ENCODE measurements around the gene GRID1.
"Not testable (repeated sequence)": the region's sequence is repeated elsewhere in the genome, so short reads cannot be mapped to it uniquely, and the experiment has no call there.

GRID1 gene

GRCh38 chr10:85961073-85961472 is 405.5 kb downstream of the GRID1 start:
- no peak overlapping the region for H3K27ac ChIP-seq
- H3K9me3 ChIP-seq, result no peaks in the 10 kb centered on the region
- H3K4me3 ChIP-seq (ENCODE audit: low read depth in 1 of 2, low read length in 1 of 2), result no peak overlapping the region
- no peaks in the 10 kb centered on the region for H3K36me3 ChIP-seq
- H3K27me3 ChIP-seq, result no peaks in the 10 kb centered on the region
- H3K4me1 ChIP-seq (ENCODE audit: control insufficient read depth in 1 of 2, insufficient read depth in 1 of 2, low read depth in 1 of 2, low read length in 1 of 2), result no peaks in the 10 kb centered on the region
- TF ChIP-seq CTCF (IDR thresholded peaks at IDR 0.05), result no peak

GRCh38 chr10:85959239-85959638 is 407.4 kb downstream of the GRID1 start:
- Histone ChIP-seq H3K9me3 (no peaks in the 10 kb centered on the region), H3K4me1 (ENCODE audit: control insufficient read depth in 1 of 2, insufficient read depth in 1 of 2, low read depth in 1 of 2, low read length in 1 of 2) (no peaks in the 10 kb centered on the region), H3K27me3 (no peaks in the 10 kb centered on the region), H3K4me3 (ENCODE audit: low read depth in 1 of 2, low read length in 1 of 2) (no peak overlapping the region), H3K27ac (no peak overlapping the region), H3K36me3 (no peaks in the 10 kb centered on the region)
- no peak for TF ChIP-seq CTCF (IDR thresholded peaks at IDR 0.05)

- Histone ChIP-seq H3K4me3 (ENCODE audit: low read depth in 1 of 2, low read length in 1 of 2) (no peak overlapping the region), H3K27ac (no peak overlapping the region), H3K27me3 (no peaks in the 10 kb centered on the region), H3K4me1 (ENCODE audit: control insufficient read depth in 1 of 2, insufficient read depth in 1 of 2, low read depth in 1 of 2, low read length in 1 of 2) (no peaks in the 10 kb centered on the region), H3K9me3 (no peaks in the 10 kb centered on the region), H3K36me3 (no peaks in the 10 kb centered on the region)
- no peak for TF ChIP-seq CTCF (IDR thresholded peaks at IDR 0.05)
Measured at GRCh38 chr10:85950921-85951320, 415.7 kb downstream of the GRID1 start.

GRCh38 chr10:85946713-85947326 is 419.8 kb downstream of the GRID1 start:
- Histone ChIP-seq H3K27ac (no peak overlapping the region), H3K27me3 (no peaks in the 10 kb centered on the region), H3K4me1 (ENCODE audit: control insufficient read depth in 1 of 2, insufficient read depth in 1 of 2, low read depth in 1 of 2, low read length in 1 of 2) (no peaks in the 10 kb centered on the region), H3K4me3 (ENCODE audit: low read depth in 1 of 2, low read length in 1 of 2) (no peak overlapping the region), H3K36me3 (no peaks in the 10 kb centered on the region), H3K9me3 (no peaks in the 10 kb centered on the region)
- no peak for TF ChIP-seq CTCF (IDR thresholded peaks at IDR 0.05)

GRCh38 chr10:85936161-85936560 is 430.4 kb downstream of the GRID1 start:
- Histone ChIP-seq H3K4me1 (ENCODE audit: control insufficient read depth in 1 of 2, insufficient read depth in 1 of 2, low read depth in 1 of 2, low read length in 1 of 2) (no peaks in the 10 kb centered on the region), H3K27ac (no peak overlapping the region), H3K4me3 (ENCODE audit: low read depth in 1 of 2, low read length in 1 of 2) (no peak overlapping the region), H3K36me3 (no peaks in the 10 kb centered on the region), H3K9me3 (no peaks in the 10 kb centered on the region), H3K27me3 (no peaks in the 10 kb centered on the region)
- TF ChIP-seq CTCF (IDR thresholded peaks at IDR 0.05), result no peak

- H3K27me3 ChIP-seq, result no peaks in the 10 kb centered on the region
- no peak overlapping the region for H3K4me3 ChIP-seq (ENCODE audit: low read depth in 1 of 2, low read length in 1 of 2)
- no peaks in the 10 kb centered on the region for H3K36me3 ChIP-seq
- no peak for TF ChIP-seq CTCF (IDR thresholded peaks at IDR 0.05)
- no peaks in the 10 kb centered on the region for H3K4me1 ChIP-seq (ENCODE audit: control insufficient read depth in 1 of 2, insufficient read depth in 1 of 2, low read depth in 1 of 2, low read length in 1 of 2)
- H3K27ac ChIP-seq, result no peak overlapping the region
- no peaks in the 10 kb centered on the region for H3K9me3 ChIP-seq
Measured at GRCh38 chr10:85934586-85934985, 432.0 kb downstream of the GRID1 start.

- not testable (repeated sequence) for H3K4me1 ChIP-seq (ENCODE audit: control insufficient read depth in 1 of 2, insufficient read depth in 1 of 2, low read depth in 1 of 2, low read length in 1 of 2); H3K27me3 ChIP-seq; H3K4me3 ChIP-seq (ENCODE audit: low read depth in 1 of 2, low read length in 1 of 2); H3K9me3 ChIP-seq; H3K36me3 ChIP-seq; H3K27ac ChIP-seq
Measured at GRCh38 chr10:85929993-85930392, 436.6 kb downstream of the GRID1 start.
